Neural progenitor cell (in vitro differentiated cells): ENCODE data around the gene BDKRB2. TPM values are rescaled to one million over a fixed set of nuclear protein-coding genes. Genes with fewer than 3 reads are reported as not detected.

Experiments
- DNase-seq: peaks from one replicate; pipeline ENCODE4 v3.0.0-alpha.2; 2016; ENCODE audit warnings: low spot score
- H2AFZ ChIP-seq: fragments of 200-600 bp; sonication (generic); replicated peaks from 2 replicates; pipeline ENCODE4 v1.6.1; 2016; ENCODE audit warnings: antibody characterized with exemption
- H3F3A ChIP-seq: fragments of 200-600 bp; sonication (generic); 2 replicates; pipeline ENCODE4 v1.6.1; 2016; ENCODE audit warnings: antibody characterized with exemption, low read depth
- H3K27ac ChIP-seq: fragments of 200-600 bp; sonication (generic); 2 replicates; pipeline ENCODE4 v1.5.1; 2016; ENCODE audit warnings: mild to moderate bottlenecking
- H3K27me3 ChIP-seq: fragments of 200-600 bp; sonication (generic); 2 replicates; pipeline ENCODE4 v1.6.1; 2016; ENCODE audit warnings: mild to moderate bottlenecking, moderate library complexity
- H3K36me3 ChIP-seq: fragments of 200-600 bp; sonication (generic); 2 replicates; pipeline ENCODE4 v1.5.1; 2016
- H3K4me1 ChIP-seq: fragments of 200-600 bp; sonication (generic); 2 replicates; pipeline ENCODE4 v1.6.1; 2016; ENCODE audit warnings: mixed run types
- H3K4me2 ChIP-seq: fragments of 200-600 bp; sonication (generic); 2 replicates; pipeline ENCODE4 v1.6.1; 2016
- H3K4me3 ChIP-seq: fragments of 200-600 bp; sonication (generic); 2 replicates; pipeline ENCODE4 v1.5.1; 2016
- H3K79me2 ChIP-seq: fragments of 200-600 bp; sonication (generic); 2 replicates; pipeline ENCODE4 v1.6.1; 2016; ENCODE audit warnings: low read depth
- H3K9ac ChIP-seq: fragments of 200-600 bp; sonication (generic); 2 replicates; pipeline ENCODE4 v1.6.1; 2016
- H3K9me3 ChIP-seq: fragments of 200-600 bp; sonication (generic); 2 replicates; pipeline ENCODE4 v1.5.1; 2016; ENCODE audit warnings: low read depth
- H4K20me1 ChIP-seq: fragments of 200-600 bp; sonication (generic); 2 replicates; pipeline ENCODE4 v1.6.1; 2016; ENCODE audit warnings: low read depth
- H3K27ac Mint-ChIP-seq: 3 replicates; pipeline ENCODE4 v1.8.0; 2021; ENCODE audit warnings: mixed read lengths
- H3K27me3 Mint-ChIP-seq: 2 replicates; pipeline ENCODE4 v1.8.0; 2022; ENCODE audit warnings: low read depth, mild to moderate bottlenecking, inconsistent platforms, moderate library complexity, mixed read lengths; ENCODE audit not compliant: insufficient read depth
- H3K36me3 Mint-ChIP-seq: 3 replicates; pipeline ENCODE4 v1.8.0; 2021; ENCODE audit warnings: mixed read lengths
- H3K4me1 Mint-ChIP-seq: 3 replicates; pipeline ENCODE4 v1.8.0; 2021; ENCODE audit warnings: mixed read lengths
- H3K4me3 Mint-ChIP-seq: 3 replicates; pipeline ENCODE4 v1.8.0; 2021; ENCODE audit warnings: mild to moderate bottlenecking, moderate library complexity, mixed read lengths
- H3K9me3 Mint-ChIP-seq: 3 replicates; pipeline ENCODE4 v1.8.0; 2020; ENCODE audit warnings: mixed read lengths
- CTCF ChIP-seq: fragments of 200-600 bp; sonication (generic); IDR thresholded peaks from 2 replicates; pipeline ENCODE4 v1.5.1; 2017; ENCODE audit warnings: antibody characterized with exemption, mild to moderate bottlenecking
- EZH2 ChIP-seq: fragments of 200-600 bp; sonication (generic); IDR thresholded peaks from 2 replicates; pipeline ENCODE4 v1.6.1; 2017; ENCODE audit warnings: antibody characterized with exemption, mild to moderate bottlenecking, moderate library complexity
- EZH2phosphoT487 ChIP-seq: fragments of 200-600 bp; sonication (generic); IDR thresholded peaks from 2 replicates; pipeline ENCODE4 v1.6.1; 2017; ENCODE audit warnings: antibody characterized with exemption
- total RNA-seq: library from RNA; depleted of rRNA; stranded (reverse); fragments of >200 nt; gene quantifications from 2 replicates; pipeline ENCODE4 v1.2.3, GENCODE V29; 2015; ENCODE audit warnings: low replicate concordance

BDKRB2 gene
- total RNA-seq, 1 donor from 2014 or later, result 0.37 TPM

- Histone ChIP-seq H3K4me2 (no peak overlapping the region), H3K36me3 (no peaks in the 10 kb centered on the region), H4K20me1 (no peaks in the 10 kb centered on the region), H3K79me2 (no peaks in the 10 kb centered on the region), H3K9ac (no peak overlapping the region), H2AFZ (no peak overlapping the region), H3K4me3 (no peak overlapping the region), H3K27me3 (no peaks in the 10 kb centered on the region), H3K4me1 (no peaks in the 10 kb centered on the region), H3K9me3 (no peaks in the 10 kb centered on the region), H3F3A (no peaks in the 10 kb centered on the region), H3K27ac (no peak overlapping the region)
- Mint-ChIP-seq H3K4me3 (no peak overlapping the region), H3K27me3 (peaks cover 7% of the 10 kb centered on the region), H3K4me1 (peaks cover 2% of the 10 kb centered on the region), H3K36me3 (no peaks in the 10 kb centered on the region), H3K9me3 (peaks cover 8% of the 10 kb centered on the region), H3K27ac (no peak overlapping the region)
- TF ChIP-seq CTCF (no peak), EZH2 (no peak), EZH2phosphoT487 (no peak)
- DNase-seq, result no peak
Measured at GRCh38 chr14:96269359-96269710, 64.7 kb downstream of the BDKRB2 start.

GRCh38 chr14:96270565-96271420 is 66.2 kb downstream of the BDKRB2 start:
- Histone ChIP-seq H3K27ac (no peak overlapping the region), H3K36me3 (no peaks in the 10 kb centered on the region), H3K4me3 (no peak overlapping the region), H3K79me2 (no peaks in the 10 kb centered on the region), H3K27me3 (no peaks in the 10 kb centered on the region), H3K9me3 (no peaks in the 10 kb centered on the region), H4K20me1 (no peaks in the 10 kb centered on the region), H2AFZ (no peak overlapping the region), H3K4me1 (no peaks in the 10 kb centered on the region), H3K9ac (no peak overlapping the region), H3F3A (no peaks in the 10 kb centered on the region), H3K4me2 (no peak overlapping the region)
- Mint-ChIP-seq H3K4me3 (no peak overlapping the region), H3K27me3 (peaks cover 7% of the 10 kb centered on the region), H3K4me1 (peaks cover 9% of the 10 kb centered on the region), H3K27ac (peak overlapping the region; percentile 4), H3K36me3 (no peaks in the 10 kb centered on the region), H3K9me3 (peaks cover 8% of the 10 kb centered on the region)
- DNase-seq, result no peak
- TF ChIP-seq EZH2phosphoT487 (no peak), EZH2 (no peak), CTCF (no peak)

DNA sequence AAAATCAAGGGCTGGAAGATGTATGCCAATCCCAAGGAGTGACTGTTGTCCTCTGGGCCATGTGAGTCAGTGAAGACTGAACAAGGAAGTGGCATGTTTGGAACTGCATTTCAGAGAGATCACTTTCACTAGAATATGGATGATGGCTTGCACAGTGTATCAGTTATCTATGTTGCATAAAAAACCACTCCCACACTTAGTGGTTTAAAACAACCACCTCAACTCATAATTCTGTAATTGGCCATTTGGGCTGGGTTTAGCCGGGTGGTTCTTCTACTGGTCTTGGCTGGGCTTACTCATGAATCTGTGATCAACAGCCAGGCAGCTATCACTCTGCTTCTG is 66.8 kb downstream of the BDKRB2 start:
- Histone ChIP-seq H3K9ac (no peak overlapping the region), H3K9me3 (no peaks in the 10 kb centered on the region), H3K4me3 (no peak overlapping the region), H3K79me2 (no peaks in the 10 kb centered on the region), H3K27me3 (no peaks in the 10 kb centered on the region), H2AFZ (no peak overlapping the region), H4K20me1 (no peaks in the 10 kb centered on the region), H3F3A (no peaks in the 10 kb centered on the region), H3K4me1 (no peaks in the 10 kb centered on the region), H3K4me2 (no peak overlapping the region), H3K27ac (no peak overlapping the region), H3K36me3 (no peaks in the 10 kb centered on the region)
- Mint-ChIP-seq H3K27ac (peak overlapping the region; percentile 4), H3K36me3 (no peaks in the 10 kb centered on the region), H3K4me3 (no peak overlapping the region), H3K27me3 (peaks cover 2% of the 10 kb centered on the region), H3K9me3 (peaks cover 8% of the 10 kb centered on the region), H3K4me1 (peaks cover 9% of the 10 kb centered on the region)
- DNase-seq, result no peak
- TF ChIP-seq EZH2 (no peak), CTCF (no peak), EZH2phosphoT487 (no peak)
